ENCODE measurements around the gene PRICKLE4. TPM values are rescaled to one million over a fixed set of nuclear protein-coding genes. Genes with fewer than 3 reads are reported as not detected.

PRICKLE4 gene
- total RNA-seq, 1 donor from 2014 or later: 3.4 TPM

DNA sequence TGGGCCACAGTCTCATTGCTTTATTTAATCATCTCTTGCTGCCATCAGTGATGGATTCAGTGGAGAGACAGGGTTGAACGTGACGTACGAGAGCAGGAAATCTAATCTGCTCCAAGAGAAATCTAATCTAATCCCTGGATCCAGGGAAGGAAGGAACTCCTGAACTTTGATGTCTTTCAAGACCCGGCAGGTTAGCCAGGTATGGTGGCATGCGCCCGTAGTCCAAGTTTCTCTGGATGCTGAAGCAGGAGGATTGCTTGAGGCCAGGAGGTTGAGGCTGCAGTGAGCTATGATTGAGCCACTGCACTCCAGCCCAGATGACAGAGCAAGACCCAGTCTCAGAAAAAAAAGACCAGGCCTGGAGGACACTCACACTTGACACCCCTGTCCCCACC lies 21.9 kb upstream of the PRICKLE4 start:
- peak overlapping the region; percentile 53 for H3K27ac Mint-ChIP-seq (ENCODE audit: unreplicated experiment)
- H2AFZ ChIP-seq (ENCODE audit: low read depth, low read length): no peak overlapping the region
- no peak overlapping the region for H3K4me2 ChIP-seq (ENCODE audit: low read length)
- no peak overlapping the region for H3K4me3 Mint-ChIP-seq (ENCODE audit: unreplicated experiment)
- no peaks in the 10 kb centered on the region for H4K20me1 ChIP-seq (ENCODE audit: insufficient read depth, low read length)
- H3K9me3 ChIP-seq (ENCODE audit: insufficient read depth, low read depth, low read length): no peaks in the 10 kb centered on the region
- H3K36me3 Mint-ChIP-seq (ENCODE audit: low read depth, unreplicated experiment): no peaks in the 10 kb centered on the region
- no peak overlapping the region for H3K27ac ChIP-seq (ENCODE audit: low read depth, low read length)
- H3K27me3 ChIP-seq (ENCODE audit: insufficient read depth, low read length): peaks cover 9% of the 10 kb centered on the region
- TF ChIP-seq EZH2 (IDR thresholded peaks at IDR 0.05; ENCODE audit: insufficient read depth, low read length): no peak
- TF ChIP-seq, protein P1, sequence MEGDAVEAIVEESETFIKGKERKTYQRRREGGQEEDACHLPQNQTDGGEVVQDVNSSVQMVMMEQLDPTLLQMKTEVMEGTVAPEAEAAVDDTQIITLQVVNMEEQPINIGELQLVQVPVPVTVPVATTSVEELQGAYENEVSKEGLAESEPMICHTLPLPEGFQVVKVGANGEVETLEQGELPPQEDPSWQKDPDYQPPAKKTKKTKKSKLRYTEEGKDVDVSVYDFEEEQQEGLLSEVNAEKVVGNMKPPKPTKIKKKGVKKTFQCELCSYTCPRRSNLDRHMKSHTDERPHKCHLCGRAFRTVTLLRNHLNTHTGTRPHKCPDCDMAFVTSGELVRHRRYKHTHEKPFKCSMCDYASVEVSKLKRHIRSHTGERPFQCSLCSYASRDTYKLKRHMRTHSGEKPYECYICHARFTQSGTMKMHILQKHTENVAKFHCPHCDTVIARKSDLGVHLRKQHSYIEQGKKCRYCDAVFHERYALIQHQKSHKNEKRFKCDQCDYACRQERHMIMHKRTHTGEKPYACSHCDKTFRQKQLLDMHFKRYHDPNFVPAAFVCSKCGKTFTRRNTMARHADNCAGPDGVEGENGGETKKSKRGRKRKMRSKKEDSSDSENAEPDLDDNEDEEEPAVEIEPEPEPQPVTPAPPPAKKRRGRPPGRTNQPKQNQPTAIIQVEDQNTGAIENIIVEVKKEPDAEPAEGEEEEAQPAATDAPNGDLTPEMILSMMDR (IDR thresholded peaks at IDR 0.05; ENCODE audit: insufficient read depth, low read depth, low read length): no peak
- H3K79me2 ChIP-seq (ENCODE audit: insufficient read depth, low read length): no peaks in the 10 kb centered on the region
- no peak for FAIRE-seq
- H3K4me3 ChIP-seq (ENCODE audit: insufficient read depth, low read depth, low read length): no peak overlapping the region
- H3K9ac ChIP-seq (ENCODE audit: low read length): no peak overlapping the region
- peaks cover 13% of the 10 kb centered on the region for H3K4me1 Mint-ChIP-seq (ENCODE audit: low read depth, unreplicated experiment)
- no peaks in the 10 kb centered on the region for H3K36me3 ChIP-seq (ENCODE audit: insufficient read depth, low read length)
- no peak for DNase-seq (ENCODE audit: low read depth)
- H3K4me1 ChIP-seq (ENCODE audit: insufficient read depth, low read length): no peaks in the 10 kb centered on the region
- H3K9me3 Mint-ChIP-seq (ENCODE audit: unreplicated experiment): peaks cover 2% of the 10 kb centered on the region
- peaks cover 16% of the 10 kb centered on the region for H3K27me3 Mint-ChIP-seq (ENCODE audit: low read depth, unreplicated experiment)

DNA sequence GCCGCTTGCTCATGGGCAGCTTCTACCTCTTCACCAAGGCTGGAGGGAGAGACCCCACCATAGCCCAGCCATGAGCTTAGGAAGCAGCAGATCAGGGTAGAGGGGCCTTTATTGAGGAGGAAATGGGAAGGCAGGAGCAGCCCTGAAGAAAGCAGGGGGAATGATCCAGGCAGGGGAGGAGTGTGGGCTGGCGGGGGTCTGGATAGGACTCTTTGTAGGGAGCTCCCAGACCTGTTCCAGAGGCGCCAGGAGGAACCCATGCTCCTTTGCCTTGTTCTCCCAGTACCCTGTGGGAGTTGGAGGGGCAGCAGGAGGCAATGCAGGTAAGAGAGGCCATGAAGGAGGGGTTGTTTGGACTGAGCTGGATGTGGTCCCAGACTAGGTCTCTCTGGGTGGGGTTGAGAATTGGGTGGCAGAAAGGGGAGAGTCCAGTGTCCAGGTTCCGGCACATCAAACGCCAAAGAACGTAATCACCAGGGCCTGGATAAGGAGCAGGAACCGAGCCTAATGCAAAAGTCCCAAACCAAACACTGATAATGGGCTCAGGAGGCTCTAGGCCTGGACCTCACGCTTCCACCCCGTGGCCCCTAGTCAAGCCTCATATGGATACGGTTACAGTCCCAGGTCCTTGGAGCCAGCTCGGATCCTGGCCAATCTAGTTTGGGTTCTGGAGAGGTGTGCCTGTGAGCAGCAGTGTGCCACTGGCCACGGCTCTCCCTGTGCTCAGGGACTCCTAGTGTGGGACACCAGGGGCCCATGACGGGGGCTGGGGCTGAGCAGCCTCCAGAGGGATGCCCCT lies 21.3 kb upstream of the PRICKLE4 start:
- no peaks in the 10 kb centered on the region for H3K79me2 ChIP-seq (ENCODE audit: insufficient read depth, low read length)
- no peaks in the 10 kb centered on the region for H4K20me1 ChIP-seq (ENCODE audit: insufficient read depth, low read length)
- FAIRE-seq: no peak
- H3K9ac ChIP-seq (ENCODE audit: low read length): no peak overlapping the region
- H2AFZ ChIP-seq (ENCODE audit: low read depth, low read length): no peak overlapping the region
- no peak for DNase-seq (ENCODE audit: low read depth)
- TF ChIP-seq, protein P1 (IDR thresholded peaks at IDR 0.05; ENCODE audit: insufficient read depth, low read depth, low read length): no peak
- no peak for TF ChIP-seq EZH2 (IDR thresholded peaks at IDR 0.05; ENCODE audit: insufficient read depth, low read length)
- peaks cover 13% of the 10 kb centered on the region for H3K4me1 Mint-ChIP-seq (ENCODE audit: low read depth, unreplicated experiment)
- no peak overlapping the region for H3K4me3 Mint-ChIP-seq (ENCODE audit: unreplicated experiment)
- H3K4me3 ChIP-seq (ENCODE audit: insufficient read depth, low read depth, low read length): no peak overlapping the region
- H3K9me3 Mint-ChIP-seq (ENCODE audit: unreplicated experiment): peaks cover 2% of the 10 kb centered on the region
- no peak overlapping the region for H3K27ac ChIP-seq (ENCODE audit: low read depth, low read length)
- no peak overlapping the region for H3K4me2 ChIP-seq (ENCODE audit: low read length)
- no peaks in the 10 kb centered on the region for H3K36me3 Mint-ChIP-seq (ENCODE audit: low read depth, unreplicated experiment)
- H3K4me1 ChIP-seq (ENCODE audit: insufficient read depth, low read length): no peaks in the 10 kb centered on the region
- H3K27ac Mint-ChIP-seq (ENCODE audit: unreplicated experiment): no peak overlapping the region
- peaks cover 13% of the 10 kb centered on the region for H3K27me3 Mint-ChIP-seq (ENCODE audit: low read depth, unreplicated experiment)
- H3K27me3 ChIP-seq (ENCODE audit: insufficient read depth, low read length): peaks cover 3% of the 10 kb centered on the region
- no peaks in the 10 kb centered on the region for H3K36me3 ChIP-seq (ENCODE audit: insufficient read depth, low read length)
- no peaks in the 10 kb centered on the region for H3K9me3 ChIP-seq (ENCODE audit: insufficient read depth, low read depth, low read length)

All from astrocyte (in vitro differentiated cells and primary cell).